ENCODE measurements around the gene OTOP2.

OTOP2 gene

GRCh38 chr17:74924250-74924948 lies at the start of gene OTOP2:
Gene OTOP2, plus strand, starts transcription at chr17:74924273. Its CDS starts 360 bp downstream, at chr17:74924633.
- no peak for DNase-seq (ENCODE audit: low spot score)

- no peak for DNase-seq (ENCODE audit: low spot score)
Measured at GRCh38 chr17:74874615-74875037, 49.4 kb upstream of the OTOP2 start.

GRCh38 chr17:74875155-74875976 lies 48.7 kb upstream of the OTOP2 start:
- no peak for DNase-seq (ENCODE audit: low spot score)

GRCh38 chr17:74875977-74876593 lies 48.0 kb upstream of the OTOP2 start:
- no peak for DNase-seq (ENCODE audit: low spot score)

- no peak for DNase-seq (ENCODE audit: low spot score)
Measured at GRCh38 chr17:74877592-74878548, 46.2 kb upstream of the OTOP2 start.

GRCh38 chr17:74878658-74879057 lies 45.4 kb upstream of the OTOP2 start:
- DNase-seq (ENCODE audit: low spot score), result no peak

GRCh38 chr17:74879308-74879707 lies 44.8 kb upstream of the OTOP2 start:
- no peak for DNase-seq (ENCODE audit: low spot score)

- DNase-seq (ENCODE audit: low spot score), result no peak
Measured at GRCh38 chr17:74881073-74881472, 43.0 kb upstream of the OTOP2 start.

- DNase-seq (ENCODE audit: low spot score), result no peak
Measured at GRCh38 chr17:74882517-74883240, 41.4 kb upstream of the OTOP2 start.

GRCh38 chr17:74883241-74883745 lies 40.8 kb upstream of the OTOP2 start:
- DNase-seq (ENCODE audit: low spot score), result no peak

GRCh38 chr17:74888469-74888868 lies 35.6 kb upstream of the OTOP2 start:
- no peak for DNase-seq (ENCODE audit: low spot score)

GRCh38 chr17:74890554-74890953 lies 33.5 kb upstream of the OTOP2 start:
- DNase-seq (ENCODE audit: low spot score), result no peak

- no peak for DNase-seq (ENCODE audit: low spot score)
Measured at GRCh38 chr17:74892013-74892841, 31.8 kb upstream of the OTOP2 start.

GRCh38 chr17:74892974-74893911 lies 30.8 kb upstream of the OTOP2 start, which contains the start of gene FADS6:
Gene FADS6, minus strand, starts transcription at chr17:74893633. Its CDS starts 38 bp downstream, at chr17:74893595.
- no peak for DNase-seq (ENCODE audit: low spot score)

- no peak for DNase-seq (ENCODE audit: low spot score)
Measured at GRCh38 chr17:74893936-74894671, 30.0 kb upstream of the OTOP2 start.

GRCh38 chr17:74898376-74898946 lies 25.6 kb upstream of the OTOP2 start:
- DNase-seq (ENCODE audit: low spot score), result no peak

- no peak for DNase-seq (ENCODE audit: low spot score)
Measured at GRCh38 chr17:74900208-74900607, 23.9 kb upstream of the OTOP2 start.

Measured in CD4-positive, alpha-beta T cell treated with Interleukin-15 for 4 hours (primary cell).